Prostate gland (tissue), 2 donors: ENCODE results near the gene CEP85. TPM values are rescaled to one million over a fixed set of nuclear protein-coding genes. Genes with fewer than 3 reads are reported as not detected.

Source experiments
- DNase-seq: peaks from one replicate; pipeline ENCODE4 v3.0.0-alpha.2; 2019; ENCODE audit warnings: low spot score
- H3K27ac ChIP-seq, 2 donors: fragments of 200-600 bp; sonication (generic); 2 replicates each; pipeline ENCODE4 v1.5.1; 2017 to 2019
- H3K27me3 ChIP-seq: fragments of 200-600 bp; sonication (generic); replicated peaks from 2 replicates; pipeline ENCODE4 v1.5.1; 2019; ENCODE audit not compliant: insufficient read depth
- H3K36me3 ChIP-seq, 2 donors: fragments of 200-600 bp; sonication (generic); 1 replicate in 1 of 2; 2 replicates in 1 of 2; pipeline versions ENCODE4 v1.5.1 to v1.8.1; 2017 to 2019
- H3K4me1 ChIP-seq: fragments of 200-600 bp; sonication (generic); replicated peaks from 2 replicates; pipeline ENCODE4 v1.5.1; 2019
- H3K4me3 ChIP-seq, 2 donors: fragments of 200-600 bp; sonication (generic); 2 replicates each; pipeline ENCODE4 v1.5.1; 2017 to 2019
- H3K9me3 ChIP-seq: fragments of 200-600 bp; sonication (generic); 2 replicates; pipeline ENCODE4 v1.5.1; 2017
- CTCF ChIP-seq, 4 experiments: fragments of 200-600 bp in 2 of 4; fragments of 450-650 bp in 2 of 4; sonication (generic) in 2 of 4; IDR thresholded peaks; 1 replicate in 3 of 4; 2 replicates in 1 of 4; pipeline ENCODE4 v1.5.1; 2016 to 2019; ENCODE audit warnings: antibody characterized with exemption in 4 of 4, mild to moderate bottlenecking in 2 of 4, moderate library complexity in 2 of 4
- POLR2A ChIP-seq: fragments of 450-650 bp; IDR thresholded peaks from one replicate; pipeline ENCODE4 v1.6.1; 2016; ENCODE audit warnings: antibody characterized with exemption, mild to moderate bottlenecking
- POLR2AphosphoS5 ChIP-seq: sonication (generic); formaldehyde crosslinking; IDR thresholded peaks from one replicate; pipeline ENCODE4 v1.6.1; 2017; ENCODE audit warnings: antibody characterized with exemption
- WGBS: methylation state at CpG from one replicate; pipeline ENCODE4 v1.1.5; 2018; 5-methylcytosine and 5-hydroxymethylcytosine counted together
- intact Hi-C: fragments of 100-400 bp; cut with DNase I; formaldehyde crosslinking; loops from one replicate; pipeline ENCODE4 v1.14.2; 2022
- total RNA-seq, 2 donors: library from RNA; depleted of rRNA; stranded (reverse); fragments of >200 nt; gene quantifications; one replicate each; pipeline ENCODE4 v1.1.0, GENCODE V29; 2016

CEP85 gene
- total RNA-seq, 2 donors from 2014 or later = 3.4 to 21.0 TPM

- TF ChIP-seq CTCF (IDR thresholded peaks at IDR 0.05) (no peak), POLR2A (no peak), POLR2AphosphoS5 (no peak)
- no peaks in the 10 kb centered on the region for H3K4me1 ChIP-seq
- no peak overlapping the region for H3K27ac ChIP-seq
- no peaks in the 10 kb centered on the region for H3K27me3 ChIP-seq
- no peak overlapping the region for H3K4me3 ChIP-seq
- intact Hi-C loops = no loop called here
- H3K36me3 ChIP-seq = no peaks in the 10 kb centered on the region
- no peak for DNase-seq
- 80% methylated on average over 6 of the region's 6 CpGs for WGBS
- no peaks in the 10 kb centered on the region for H3K9me3 ChIP-seq
These were observed 20.6 kb upstream of the CEP85 start for GRCh38 chr1:26213335-26213905.

- H3K4me3 ChIP-seq = no peak overlapping the region
- no peaks in the 10 kb centered on the region for H3K27me3 ChIP-seq
- 41% methylated on average over 3 of the region's 3 CpGs for WGBS
- no peak for DNase-seq
- H3K27ac ChIP-seq = no peak overlapping the region
- no peaks in the 10 kb centered on the region for H3K4me1 ChIP-seq
- no peaks in the 10 kb centered on the region for H3K9me3 ChIP-seq
- intact Hi-C loops = no loop called here
- no peaks in the 10 kb centered on the region for H3K36me3 ChIP-seq
- TF ChIP-seq POLR2AphosphoS5 = no peak
- TF ChIP-seq POLR2A = no peak
- no peak for TF ChIP-seq CTCF (IDR thresholded peaks at IDR 0.05)
These were observed 18.8 kb upstream of the CEP85 start for GRCh38 chr1:26215246-26215645.

- H3K4me3 ChIP-seq = no peak overlapping the region
- H3K27ac ChIP-seq = no peak overlapping the region
- no peaks in the 10 kb centered on the region for H3K9me3 ChIP-seq
- no peaks in the 10 kb centered on the region for H3K36me3 ChIP-seq
- TF ChIP-seq POLR2A = no peak
- TF ChIP-seq POLR2AphosphoS5 = no peak
- no peak for TF ChIP-seq CTCF (IDR thresholded peaks at IDR 0.05)
- intact Hi-C loops = no loop called here
- H3K4me1 ChIP-seq = no peaks in the 10 kb centered on the region
- WGBS = 42% methylated on average over 10 of the region's 11 CpGs
- no peaks in the 10 kb centered on the region for H3K27me3 ChIP-seq
- no peak for DNase-seq
These were observed 15.0 kb upstream of the CEP85 start for GRCh38 chr1:26218906-26219494.

- intact Hi-C loops = no loop called here
- no peaks in the 10 kb centered on the region for H3K27me3 ChIP-seq
- H3K36me3 ChIP-seq = no peaks in the 10 kb centered on the region
- no peak for DNase-seq
- H3K4me3 ChIP-seq = no peak overlapping the region
- H3K27ac ChIP-seq = no peak overlapping the region
- H3K9me3 ChIP-seq = no peaks in the 10 kb centered on the region
- H3K4me1 ChIP-seq = no peaks in the 10 kb centered on the region
- 62% methylated on average over 27 of the region's 27 CpGs for WGBS
- no peak for TF ChIP-seq CTCF (IDR thresholded peaks at IDR 0.05)
- no peak for TF ChIP-seq POLR2AphosphoS5
These were observed 13.6 kb upstream of the CEP85 start for GRCh38 chr1:26220199-26220912.

- no peak overlapping the region for H3K4me3 ChIP-seq
- DNase-seq = no peak
- intact Hi-C loops = no loop called here
- TF ChIP-seq CTCF (IDR thresholded peaks at IDR 0.05) = no peak
- no peak for TF ChIP-seq POLR2AphosphoS5
- TF ChIP-seq POLR2A = no peak
- no peaks in the 10 kb centered on the region for H3K36me3 ChIP-seq
- no peak overlapping the region for H3K27ac ChIP-seq
- 91% methylated on average over 2 of the region's 2 CpGs for WGBS
- no peaks in the 10 kb centered on the region for H3K4me1 ChIP-seq
- no peaks in the 10 kb centered on the region for H3K27me3 ChIP-seq
- H3K9me3 ChIP-seq = no peaks in the 10 kb centered on the region
These were observed 12.9 kb upstream of the CEP85 start for GRCh38 chr1:26221094-26221493.
